HG02884 (cell line): ENCODE measurements around the gene IFT27.
"Not testable (repeated sequence)": the region's sequence is repeated elsewhere in the genome, so short reads cannot be mapped to it uniquely, and the experiment has no call there.

Source experiments
- ATAC-seq: cut with Tn5 transposase; IDR thresholded peaks from one replicate; pipeline ENCODE4 v1.9.1; 2021; ENCODE audit warnings: mild to moderate bottlenecking, moderate library complexity; ENCODE audit not compliant: unreplicated experiment

Gene IFT27

DNA sequence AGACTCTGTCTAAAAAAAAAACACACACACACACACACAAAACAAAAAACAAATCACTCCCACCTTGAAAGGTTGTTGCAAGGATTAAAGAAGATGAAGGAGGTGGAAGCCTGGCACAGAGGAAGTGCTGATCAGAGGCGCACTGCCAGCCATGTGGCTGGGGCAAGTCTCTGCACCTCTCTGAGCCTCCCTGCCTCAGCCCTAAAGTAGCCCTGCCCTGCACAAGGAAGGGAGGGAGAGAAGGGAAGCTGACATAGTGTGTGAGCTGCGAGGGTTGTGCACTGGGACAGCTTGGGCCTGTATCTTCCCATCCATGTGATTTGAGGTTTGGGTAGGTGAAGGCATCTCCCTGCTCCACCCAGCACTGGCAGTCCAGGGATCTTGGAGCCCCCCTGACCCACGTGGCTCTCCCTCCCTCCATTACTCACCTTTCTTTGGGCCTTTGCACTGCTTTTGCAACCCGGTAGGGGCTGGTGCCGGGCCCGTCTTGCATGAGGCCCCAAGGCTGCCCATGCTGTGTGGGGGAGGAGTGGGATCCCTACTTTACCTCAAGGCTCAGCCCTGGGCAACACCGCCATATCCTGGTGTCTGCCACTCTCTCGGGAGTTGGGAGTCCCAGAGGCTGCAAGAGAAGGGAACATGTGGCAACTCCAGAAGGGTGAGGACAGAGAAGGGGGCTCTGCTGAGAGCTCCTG is 30.5 kb downstream of the IFT27 start:
- ATAC-seq = no peak

DNA sequence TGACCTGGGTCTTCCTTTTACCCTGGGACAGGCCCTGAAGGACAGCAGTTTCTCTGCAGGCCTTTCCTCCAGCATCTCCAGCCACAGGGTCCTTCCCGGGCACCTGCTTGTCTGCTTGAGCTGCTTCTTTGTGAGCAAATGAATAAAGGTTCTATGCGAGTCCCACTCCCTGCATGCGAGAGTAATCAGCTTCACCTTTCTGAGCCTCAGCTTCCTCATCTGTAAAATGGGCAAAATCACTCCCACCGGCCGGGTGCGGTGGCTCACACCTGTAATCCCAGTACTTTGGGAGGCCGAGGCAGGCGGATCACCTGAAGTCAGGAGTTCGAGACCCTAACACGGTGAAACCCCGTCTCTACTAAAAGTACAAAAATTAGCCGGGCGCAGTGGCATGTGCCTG is 31.1 kb downstream of the IFT27 start:
- ATAC-seq = no peak

- no peak for ATAC-seq
Observed at GRCh38 chr22:36744413-36744765, 31.5 kb downstream of the IFT27 start.

DNA sequence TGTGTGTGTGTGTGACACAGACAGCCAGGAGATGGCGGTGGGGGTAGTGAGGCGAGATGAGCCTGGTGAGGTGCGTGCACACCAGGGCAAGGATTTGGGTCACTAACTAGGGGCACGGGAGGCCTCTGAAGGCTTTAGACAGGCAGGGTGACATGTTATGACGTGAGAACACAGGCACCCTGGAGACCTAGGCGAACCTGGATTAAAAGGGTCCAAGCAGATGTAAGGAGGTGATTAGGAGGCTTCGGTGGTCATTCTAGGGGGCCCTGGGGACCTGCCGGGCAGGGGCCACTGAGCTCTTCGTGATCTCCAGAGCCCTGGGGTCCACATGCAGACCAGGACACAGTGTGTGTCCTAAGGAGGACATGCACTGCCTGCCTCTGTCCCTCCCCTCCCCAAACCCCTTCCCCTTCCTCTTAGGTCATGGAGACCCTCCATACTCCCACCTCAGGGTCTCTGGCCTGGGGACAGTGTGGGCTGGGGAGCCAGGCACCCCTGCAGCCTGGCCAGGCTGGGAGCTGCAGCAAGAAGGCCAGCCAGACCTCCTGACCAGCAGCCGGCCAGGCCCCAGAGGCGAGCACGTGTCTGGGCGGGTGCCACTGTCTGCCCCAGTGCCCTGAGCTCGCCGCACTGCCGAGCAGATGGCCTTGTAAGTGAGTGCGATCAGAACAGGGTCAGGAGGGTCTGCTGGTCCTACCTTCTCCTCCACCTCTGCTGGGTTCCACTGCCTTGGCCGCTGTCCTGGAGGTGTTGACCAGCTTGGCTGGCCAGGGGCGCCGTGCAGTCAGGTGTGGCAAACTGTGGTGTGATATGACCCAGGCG is 32.1 kb downstream of the IFT27 start:
- ATAC-seq = no peak

- ATAC-seq = no peak
Observed at GRCh38 chr22:36743011-36743410, 32.9 kb downstream of the IFT27 start.

DNA sequence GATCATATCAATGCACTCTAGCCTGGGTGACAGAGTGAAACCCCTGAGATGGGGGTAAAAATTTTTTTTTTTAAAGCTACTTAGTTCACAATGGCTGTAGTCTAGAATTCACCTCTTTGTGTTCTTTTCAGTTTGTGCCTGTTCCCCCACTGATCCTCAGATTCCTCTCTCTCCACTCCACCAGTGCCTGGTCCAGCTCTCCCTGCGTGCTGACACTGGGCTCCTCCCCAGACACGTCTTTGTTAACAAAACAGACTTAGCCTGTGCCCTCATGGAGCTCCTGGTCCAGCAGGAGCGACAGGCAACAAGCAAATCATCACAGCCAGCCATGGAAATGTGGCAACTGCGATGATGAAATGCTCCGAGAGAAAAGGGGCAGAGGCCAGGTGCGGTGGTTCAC is 34.0 kb downstream of the IFT27 start:
- no peak for ATAC-seq

DNA sequence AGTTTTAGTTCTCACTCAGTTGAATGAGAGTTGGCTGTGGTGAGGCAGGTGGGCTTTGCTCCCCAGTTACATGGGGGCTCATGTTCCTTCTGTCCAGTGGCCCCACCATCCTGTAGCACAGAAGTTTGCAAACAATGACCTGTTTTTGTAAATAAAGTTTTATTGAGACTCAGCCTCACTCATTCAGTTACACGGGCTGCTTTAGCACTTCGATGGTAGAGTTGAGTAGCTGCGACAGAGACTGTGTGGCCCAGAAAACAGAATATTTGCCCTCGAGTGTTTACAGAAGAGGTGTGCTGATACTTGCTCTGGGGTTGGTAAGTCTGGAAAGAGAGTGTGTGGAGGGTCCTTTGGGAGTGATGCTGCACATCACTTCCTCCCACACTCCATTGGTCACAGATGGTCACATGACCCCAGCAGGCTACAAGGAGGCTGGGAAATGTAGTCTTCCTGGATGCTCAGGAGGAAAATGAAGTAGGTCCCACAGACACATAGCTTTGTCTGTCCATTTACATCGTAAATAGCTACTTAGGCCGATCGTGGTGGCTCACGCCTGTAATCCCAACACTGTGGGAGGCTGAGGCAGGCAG is 34.6 kb downstream of the IFT27 start:
- no peak for ATAC-seq

- no peak for ATAC-seq
Observed at GRCh38 chr22:36740716-36741115, 35.2 kb downstream of the IFT27 start.

DNA sequence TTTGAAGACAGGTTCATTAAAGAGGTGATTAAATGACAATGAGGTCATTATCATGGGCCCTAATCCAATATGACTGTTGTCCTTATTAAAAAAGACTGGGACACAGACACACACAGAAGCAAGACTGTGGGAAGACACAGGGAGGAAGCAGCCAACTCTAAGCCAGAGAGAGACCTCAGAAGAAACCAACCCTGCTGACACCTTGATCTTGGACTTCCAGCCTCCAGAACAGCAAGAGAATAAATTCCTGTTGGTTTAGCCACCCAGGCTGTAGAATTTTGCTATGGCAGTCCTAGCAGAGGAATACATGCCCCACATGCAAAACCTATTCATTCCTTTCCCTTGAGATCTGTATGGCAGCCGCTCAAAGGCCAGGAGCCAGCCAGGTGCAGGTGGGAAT is 36.7 kb downstream of the IFT27 start:
- no peak for ATAC-seq

- no peak for ATAC-seq
Observed at GRCh38 chr22:36738416-36739020, 37.4 kb downstream of the IFT27 start.

DNA sequence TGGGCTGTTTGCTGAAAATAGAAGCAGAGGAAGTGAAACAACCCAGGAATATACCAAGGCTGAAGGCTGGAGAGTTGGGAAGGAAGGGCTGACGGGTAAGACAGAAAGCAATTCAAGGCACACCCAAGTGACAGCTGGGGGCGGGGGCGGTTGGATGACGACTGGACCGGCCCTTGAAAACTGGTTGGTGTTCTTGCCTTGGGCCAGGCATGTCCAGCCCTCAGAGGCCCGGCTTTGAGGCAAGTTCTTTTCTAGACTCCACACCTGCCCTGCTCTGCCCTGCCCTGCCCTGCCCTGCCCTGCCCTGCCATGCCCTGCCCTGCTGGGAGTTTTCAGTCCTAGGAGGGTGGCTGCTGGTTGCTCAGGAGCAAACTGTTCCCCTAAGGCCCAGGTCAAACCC is 38.1 kb downstream of the IFT27 start:
- no peak for ATAC-seq

GRCh38 chr22:36736701-36737320 is 39.1 kb downstream of the IFT27 start:
- ATAC-seq = no peak

- no peak for ATAC-seq
Observed at GRCh38 chr22:36734171-36735058, 41.5 kb downstream of the IFT27 start.

GRCh38 chr22:36733271-36733670 is 42.6 kb downstream of the IFT27 start:
- no peak for ATAC-seq

- ATAC-seq = no peak
Observed at GRCh38 chr22:36732609-36733008, 43.3 kb downstream of the IFT27 start.

- no peak for ATAC-seq
Observed at GRCh38 chr22:36731916-36732315, 44.0 kb downstream of the IFT27 start.

GRCh38 chr22:36731321-36731720 is 44.6 kb downstream of the IFT27 start:
- ATAC-seq = not testable (repeated sequence)

DNA sequence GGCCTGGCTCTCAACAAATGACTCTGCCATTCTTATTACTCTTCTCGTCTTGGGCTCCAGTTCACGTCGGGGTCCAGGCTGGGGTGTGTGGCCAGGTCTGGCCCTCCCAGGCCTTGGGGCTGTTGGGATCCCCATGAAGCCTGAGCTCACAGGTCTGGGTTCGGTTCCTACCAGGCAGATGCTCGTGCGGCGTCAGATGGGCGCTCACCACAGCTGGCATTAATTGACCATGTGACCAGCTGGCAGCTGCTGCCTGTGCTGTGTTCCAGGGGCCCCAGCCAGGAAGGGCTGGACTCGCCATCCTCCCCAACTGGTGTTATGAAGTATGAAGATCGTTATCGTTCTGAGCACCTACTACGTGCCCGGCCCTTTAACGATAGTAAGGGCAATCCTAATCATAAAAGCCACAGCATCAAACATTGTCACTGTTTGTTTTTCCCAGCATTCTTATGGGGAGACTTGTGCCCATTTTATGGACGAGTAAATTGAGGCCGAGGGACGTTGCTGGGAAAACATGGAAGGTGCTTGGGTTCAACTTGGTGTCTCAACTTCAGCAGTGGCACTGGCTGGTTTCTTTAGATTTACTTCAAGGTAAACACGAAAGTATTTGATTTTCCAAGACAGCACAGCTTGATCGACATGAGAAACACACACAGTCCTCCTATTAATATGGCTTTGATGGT is 45.6 kb downstream of the IFT27 start:
- no peak for ATAC-seq

- ATAC-seq = no peak
Observed at GRCh38 chr22:36729321-36729720, 46.6 kb downstream of the IFT27 start.

DNA sequence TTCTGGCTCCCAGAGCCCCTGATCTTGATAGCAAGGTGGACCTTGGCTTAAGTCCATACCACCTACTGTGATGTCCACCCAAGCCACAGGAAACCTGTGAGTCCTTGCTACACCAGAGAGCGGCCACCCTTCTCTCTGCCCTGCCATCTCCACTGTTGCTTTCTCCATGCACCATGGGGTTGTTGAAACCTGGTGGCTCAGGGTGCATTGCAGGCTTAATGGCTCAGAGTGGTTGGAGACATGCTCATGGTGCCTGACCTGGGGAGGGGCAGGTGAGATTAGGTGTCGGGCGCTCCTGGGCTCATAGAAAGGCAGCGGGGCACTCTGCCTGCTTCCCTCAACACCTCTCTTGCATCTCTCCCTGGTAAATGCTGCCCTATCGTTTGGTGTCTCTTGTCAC is 47.4 kb downstream of the IFT27 start:
- ATAC-seq = no peak
